NCI-H1105 (cell line): Measurements from ENCODE around the gene SCUBE1.

Experiments
- DNase-seq: peaks from one replicate; lab custom pipeline; 2025; lab: John Stamatoyannopoulos, UW

Gene SCUBE1

GRCh38 chr22:43257549-43257948, 85.6 kb downstream of the SCUBE1 start:
- no peak for DNase-seq

- DNase-seq, result no peak
Observed at GRCh38 chr22:43256976-43257545, 86.1 kb downstream of the SCUBE1 start.

DNA sequence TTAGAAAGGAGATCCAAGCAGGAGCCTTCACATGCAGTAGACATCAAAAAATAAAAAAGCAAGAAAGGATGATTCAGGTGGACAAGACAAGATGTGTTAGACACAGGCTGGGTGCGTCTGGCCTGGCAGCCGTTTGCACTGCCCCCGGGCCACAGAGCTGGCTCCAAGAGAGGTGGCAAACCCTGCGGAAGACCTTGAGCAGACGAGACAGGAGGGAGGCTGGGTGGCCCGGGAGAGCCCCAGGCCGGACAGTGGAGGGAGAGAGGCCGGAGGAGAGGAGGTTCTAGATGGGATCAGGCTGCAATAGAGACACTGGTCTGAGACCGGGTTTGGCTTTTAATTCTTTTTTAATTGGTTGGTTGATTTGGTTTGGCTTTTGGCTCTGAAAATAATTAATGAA, 86.6 kb downstream of the SCUBE1 start:
- DNase-seq, result no peak

GRCh38 chr22:43255299-43255698, 87.9 kb downstream of the SCUBE1 start:
- no peak for DNase-seq

GRCh38 chr22:43253839-43254238, 89.3 kb downstream of the SCUBE1 start:
- DNase-seq, result no peak

- no peak for DNase-seq
Observed at GRCh38 chr22:43252319-43252718, 90.9 kb downstream of the SCUBE1 start.

DNA sequence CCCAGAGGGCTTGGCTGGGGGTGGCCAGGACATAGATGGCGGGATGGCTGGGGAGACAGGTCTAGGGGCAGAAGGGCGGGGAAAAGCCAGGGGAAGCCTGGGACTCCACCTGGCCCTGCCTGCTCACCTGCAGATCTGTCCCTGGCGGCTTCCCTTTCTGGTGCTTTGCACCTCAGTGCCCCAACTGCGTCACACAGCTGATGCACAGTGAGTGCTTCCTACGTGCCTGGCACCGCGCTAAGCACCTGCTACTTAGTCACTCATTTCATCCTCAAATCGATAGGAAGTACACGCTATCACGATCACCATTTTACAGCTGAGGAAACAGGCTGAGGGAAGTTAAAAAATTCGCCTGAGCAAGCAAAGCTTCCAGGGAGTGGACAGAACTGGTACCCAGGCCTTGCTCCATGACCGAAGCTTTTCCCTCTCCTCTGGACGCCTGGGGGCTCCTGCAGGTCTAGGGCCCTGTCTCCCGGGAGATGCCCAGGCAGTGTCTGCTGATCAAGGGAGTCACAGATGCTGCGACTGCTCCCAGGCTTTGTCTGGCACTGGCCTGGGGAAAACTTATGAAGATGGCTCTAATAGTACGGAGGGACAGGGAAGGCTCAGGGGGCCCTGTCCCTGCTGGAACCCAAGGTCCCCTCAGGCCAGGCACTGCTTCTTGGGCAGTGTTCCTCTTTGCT, 93.2 kb downstream of the SCUBE1 start:
- no peak for DNase-seq

DNA sequence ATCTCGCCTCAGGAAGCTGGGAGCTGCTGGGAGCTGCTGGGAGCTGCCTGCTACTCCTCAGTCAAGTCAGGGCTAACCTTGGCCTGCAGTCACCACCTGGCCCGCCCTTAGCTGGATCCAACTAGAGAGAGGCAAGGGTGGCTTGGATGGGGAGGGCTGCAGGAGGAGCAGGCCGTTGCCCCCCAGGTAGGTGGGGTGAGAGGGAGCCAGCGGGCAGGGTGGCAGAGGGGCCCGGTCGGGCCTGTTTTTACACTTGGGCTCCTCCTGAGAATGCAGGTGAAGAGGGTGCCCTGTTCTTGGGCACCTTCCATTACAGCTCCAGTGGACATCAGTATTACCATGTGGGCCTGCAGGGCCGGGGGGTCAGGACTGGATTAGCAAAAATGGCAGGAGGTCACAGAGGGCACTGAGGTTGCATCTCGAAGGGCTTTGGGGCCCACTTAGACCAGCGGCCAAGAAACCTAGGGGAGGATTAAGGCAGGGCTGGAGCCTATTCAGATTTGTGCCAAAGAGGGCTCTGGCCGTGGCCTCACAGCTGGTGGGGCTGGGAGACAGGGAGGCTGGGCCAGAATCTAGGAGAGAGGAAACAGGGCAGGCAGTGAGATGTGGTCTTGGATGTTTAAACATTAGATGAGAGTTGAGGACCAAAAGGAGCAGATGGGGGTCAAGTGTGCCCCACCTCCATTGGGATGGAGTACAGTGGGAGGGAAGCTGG, 95.5 kb downstream of the SCUBE1 start:
- no peak for DNase-seq

DNA sequence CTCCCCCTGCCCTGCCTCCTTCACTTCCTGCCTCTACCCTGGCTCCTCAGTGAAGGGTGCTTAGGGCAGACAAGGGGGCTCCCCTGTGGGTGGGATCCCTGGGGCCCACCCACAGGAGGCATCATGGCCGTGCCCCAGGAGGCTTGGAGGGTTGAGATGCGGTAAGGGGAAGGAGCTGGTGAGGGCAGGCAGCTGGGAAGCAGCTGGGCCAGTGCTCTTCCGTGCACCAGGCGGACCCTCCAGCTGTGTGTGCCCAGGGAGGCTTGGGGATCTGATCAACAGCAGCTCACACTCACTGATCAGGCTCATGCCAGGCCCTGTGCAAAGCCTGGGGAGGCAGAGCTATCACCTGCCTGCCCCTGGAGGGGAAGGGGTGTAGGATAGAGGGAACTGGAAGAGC, 97.0 kb downstream of the SCUBE1 start:
- no peak for DNase-seq

- DNase-seq, result no peak
Observed at GRCh38 chr22:43245717-43246116, 97.5 kb downstream of the SCUBE1 start.

- no peak for DNase-seq
Observed at GRCh38 chr22:43244803-43245527, 98.2 kb downstream of the SCUBE1 start.

- no peak for DNase-seq
Observed at GRCh38 chr22:43244402-43244801, 98.8 kb downstream of the SCUBE1 start.

GRCh38 chr22:43243324-43243723, 99.8 kb downstream of the SCUBE1 start:
- DNase-seq, result no peak

- no peak for DNase-seq
Observed at GRCh38 chr22:43242627-43243026, 100.5 kb downstream of the SCUBE1 start.

DNA sequence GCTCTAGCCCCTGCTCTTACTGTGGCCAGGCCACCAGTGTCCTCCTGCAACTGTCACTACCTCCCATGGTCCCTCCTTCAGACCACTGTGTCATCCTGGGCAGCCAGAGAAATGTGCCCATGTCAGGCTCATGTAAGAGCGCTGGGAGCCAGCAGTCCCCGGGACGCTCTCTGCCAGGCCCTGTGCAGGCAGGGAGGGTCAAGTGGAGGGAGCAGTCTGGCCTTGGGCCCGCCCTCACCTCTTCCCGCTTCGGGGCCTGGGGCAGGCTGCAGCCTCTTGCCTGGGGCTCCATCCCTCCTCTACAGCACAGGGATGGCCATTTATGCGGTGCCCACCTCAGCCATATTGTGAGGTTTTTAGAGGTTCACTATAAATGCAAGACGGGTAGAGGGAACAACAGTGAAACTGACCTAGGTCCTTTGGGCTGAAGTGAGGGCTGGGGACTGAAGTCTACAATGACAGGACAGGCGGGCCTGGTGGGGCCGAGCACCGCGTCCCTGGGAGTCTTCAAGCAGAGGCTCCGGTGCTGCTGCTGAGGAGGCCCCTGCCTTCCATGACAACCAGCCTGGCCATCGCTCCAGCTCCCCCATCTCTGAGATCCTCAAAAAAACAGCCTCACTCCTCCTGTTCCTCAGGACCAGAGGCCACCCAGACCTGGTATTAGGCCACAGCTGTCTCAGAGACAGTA, 101.3 kb downstream of the SCUBE1 start:
- no peak for DNase-seq

GRCh38 chr22:43241138-43241597, 102.0 kb downstream of the SCUBE1 start:
- no peak for DNase-seq

- no peak for DNase-seq
Observed at GRCh38 chr22:43240614-43241013, 102.6 kb downstream of the SCUBE1 start.

DNA sequence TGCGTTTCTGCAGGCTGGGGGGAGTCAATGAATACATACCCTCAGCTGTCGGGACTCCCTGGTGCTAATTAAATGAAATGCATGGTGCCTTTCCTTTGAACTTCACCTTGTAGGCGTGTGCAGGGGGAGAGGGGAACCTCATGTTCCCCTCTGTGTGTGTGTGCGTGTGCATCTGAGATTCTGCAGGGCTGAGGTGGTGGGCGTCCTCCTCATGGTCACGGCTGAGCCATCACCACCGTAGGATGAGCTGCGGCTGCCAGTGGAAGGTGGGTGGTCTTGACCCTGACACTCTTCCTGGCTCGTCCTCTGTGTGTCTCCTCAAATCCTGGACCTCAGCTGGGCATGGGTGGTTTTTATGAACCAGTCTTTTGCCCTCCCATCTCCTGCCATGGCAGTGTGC, 103.2 kb downstream of the SCUBE1 start:
- no peak for DNase-seq

- no peak for DNase-seq
Observed at GRCh38 chr22:43239193-43239780, 103.9 kb downstream of the SCUBE1 start.

- no peak for DNase-seq
Observed at GRCh38 chr22:43238526-43239006, 104.6 kb downstream of the SCUBE1 start.

- no peak for DNase-seq
Observed at GRCh38 chr22:43237280-43237679, 105.9 kb downstream of the SCUBE1 start.
